ENCODE data around the gene LHX4. TPM values are rescaled to one million over a fixed set of nuclear protein-coding genes. Genes with fewer than 3 reads are reported as not detected.

LHX4 gene
- total RNA-seq, 4 donors from 2014 or later = 0.48 to 1.2 TPM; not detected in 2

- DNase-seq = no peak
These were observed 41.5 kb downstream of the LHX4 start for GRCh38 chr1:180271272-180272255.

GRCh38 chr1:180272395-180272794 lies 42.3 kb downstream of the LHX4 start:
- Histone ChIP-seq H3K27me3 (no peaks in the 10 kb centered on the region), H3K4me1 (peaks cover 6 to 24% (median 20%) of the 10 kb centered on the region in 4 donors), H3K4me3 (no peak overlapping the region), H3K9me3 (no peaks in the 10 kb centered on the region), H3K36me3 (no peaks in the 10 kb centered on the region), H3K27ac (no peak overlapping the region)
- 95 to 100% methylated on average over 3 to 4 of the region's 4 CpGs for WGBS, 2 donors (ENCODE audit: low coverage in 1 of 2)
- intact Hi-C loops (cut with DNase I; ENCODE audit: low total_unique reads) (no loop called here), in situ Hi-C loops (cut with MboI; ENCODE audit: low pct_ligation_motif_present in 1 of 4, low pct_unique_long_range_greater_than_20kb in 1 of 4, low sequenced_read_pairs in 3 of 4) (loop anchor here in 2 of 4 donors (25.0 kb wide), 1 partner anchor 215 kb away; no protein-coding TSS in a partner anchor)
- TF ChIP-seq POLR2A (IDR thresholded peaks at IDR 0.05) = no peak
- no peak for TF ChIP-seq EP300 (IDR thresholded peaks at IDR 0.05; ENCODE audit: low read depth)
- no peak for TF ChIP-seq CTCF (IDR thresholded peaks at IDR 0.05)
- TF ChIP-seq POLR2AphosphoS5 (IDR thresholded peaks at IDR 0.05) = no peak
- no peak for DNase-seq

More at GRCh38 chr1:180271272-180272255, 41.5 kb downstream of the LHX4 start:
- 84 to 92% methylated on average over 2 to 19 of the region's 23 CpGs for WGBS, 2 donors (ENCODE audit: low coverage in 1 of 2)
- H3K4me1 ChIP-seq = peaks cover 6 to 24% (median 20%) of the 10 kb centered on the region in 4 donors
- TF ChIP-seq POLR2A (IDR thresholded peaks at IDR 0.05) (no peak), POLR2AphosphoS5 (IDR thresholded peaks at IDR 0.05) (no peak), EP300 (IDR thresholded peaks at IDR 0.05; ENCODE audit: low read depth) (no peak), CTCF (IDR thresholded peaks at IDR 0.05) (no peak)
- H3K36me3 ChIP-seq = no peaks in the 10 kb centered on the region
- intact Hi-C loops (cut with DNase I; ENCODE audit: low total_unique reads) (no loop called here), in situ Hi-C loops (cut with MboI; ENCODE audit: low pct_ligation_motif_present in 1 of 4, low pct_unique_long_range_greater_than_20kb in 1 of 4, low sequenced_read_pairs in 3 of 4) (loop anchor here in 2 of 4 donors (25.0 kb wide), 1 partner anchor 216 kb away; no protein-coding TSS in a partner anchor)
- no peaks in the 10 kb centered on the region for H3K27me3 ChIP-seq
- H3K4me3 ChIP-seq = no peak overlapping the region
- peak overlapping the region; percentile 67 to 81 (median 73) for H3K27ac ChIP-seq
- H3K9me3 ChIP-seq = no peaks in the 10 kb centered on the region

- in situ Hi-C loops (cut with MboI; ENCODE audit: low pct_ligation_motif_present in 1 of 4, low pct_unique_long_range_greater_than_20kb in 1 of 4, low sequenced_read_pairs in 3 of 4) = loop anchor here in 2 of 4 donors (25.0 kb wide), 1 partner anchor 214 kb away; no protein-coding TSS in a partner anchor
- 94% methylated on average over 2 of the region's 2 CpGs; no CpG with 5 or more reads in 1 of the 2 donors for WGBS, 2 donors (ENCODE audit: low coverage in 1 of 2)
- H3K36me3 ChIP-seq = no peaks in the 10 kb centered on the region
These were observed 43.0 kb downstream of the LHX4 start for GRCh38 chr1:180273066-180273465.

More at GRCh38 chr1:180273066-180273465, 43.0 kb downstream of the LHX4 start:
- no peak overlapping the region for H3K4me3 ChIP-seq
- DNase-seq = no peak
- H3K4me1 ChIP-seq = peaks cover 6 to 24% (median 20%) of the 10 kb centered on the region in 4 donors
- TF ChIP-seq CTCF (IDR thresholded peaks at IDR 0.05) (no peak), POLR2A (IDR thresholded peaks at IDR 0.05) (no peak), EP300 (IDR thresholded peaks at IDR 0.05; ENCODE audit: low read depth) (no peak), POLR2AphosphoS5 (IDR thresholded peaks at IDR 0.05) (no peak)
- intact Hi-C loops (cut with DNase I; ENCODE audit: low total_unique reads) = no loop called here
- no peaks in the 10 kb centered on the region for H3K9me3 ChIP-seq
- no peaks in the 10 kb centered on the region for H3K27me3 ChIP-seq
- no peak overlapping the region for H3K27ac ChIP-seq

All from transverse colon (tissue), 4 donors.